Neural cell (in vitro differentiated cells): ENCODE measurements around the gene HOXC6.

Experiments
- CTCF ChIP-seq: fragments of 450-650 bp; IDR thresholded peaks from 2 replicates; pipeline ENCODE4 v1.5.1; 2014; ENCODE audit warnings: antibody characterized with exemption, mild to moderate bottlenecking, moderate library complexity; ENCODE audit not compliant: poor library complexity, severe bottlenecking
- EP300 ChIP-seq: fragments of 450-650 bp; conservative IDR thresholded peaks from 2 replicates; pipeline ENCODE4 v1.6.1; 2014; ENCODE audit warnings: antibody characterized with exemption, mild to moderate bottlenecking, moderate library complexity; ENCODE audit not compliant: poor library complexity, severe bottlenecking
- EZH2 ChIP-seq: fragments of 200-600, 300-800 bp; shearing (Covaris generic), sonication (generic); IDR thresholded peaks from 2 replicates; pipeline ENCODE4 v1.6.1; 2014; ENCODE audit warnings: antibody characterized with exemption, low read length, borderline replicate concordance, mild to moderate bottlenecking; ENCODE audit not compliant: insufficient read depth, poor library complexity, severe bottlenecking
- POLR2AphosphoS5 ChIP-seq: IDR thresholded peaks from 2 replicates; pipeline ENCODE4 v1.6.1; 2012
- RAD21 ChIP-seq: fragments of 450-650 bp; conservative IDR thresholded peaks from 2 replicates; pipeline ENCODE4 v1.6.1; 2014; ENCODE audit warnings: antibody characterized with exemption, mild to moderate bottlenecking, moderate library complexity
- TAF1 ChIP-seq: IDR thresholded peaks from 2 replicates; pipeline ENCODE4 v1.6.1; 2012; ENCODE audit warnings: low read depth

GRCh38 chr12:54026640-54027441 is 1.4 kb upstream of the HOXC6 start:
- no peak for TF ChIP-seq EZH2
- no peak for TF ChIP-seq TAF1
- TF ChIP-seq CTCF = no peak
- no peak for TF ChIP-seq EP300
- no peak for TF ChIP-seq RAD21
- TF ChIP-seq POLR2AphosphoS5 = no peak
